BJ (cell line): ENCODE measurements around the gene SIPA1L2. TPM values are rescaled to one million over a fixed set of nuclear protein-coding genes. Genes with fewer than 3 reads are reported as not detected.
"Not testable (repeated sequence)": the region's sequence is repeated elsewhere in the genome, so short reads cannot be mapped to it uniquely, and the experiment has no call there.

Experiments used
- CTCF ChIA-PET: fragments of 350-600 bp; formaldehyde crosslinking; extraction: SDS; loops from one replicate; lab custom pipeline; 2021; ENCODE audit warnings: antibody characterized with exemption, inconsistent platforms; lab: Yijun Ruan, JAX
- POLR2A ChIA-PET: fragments of 300-600 bp; sonication (Branson Sonifier 250); formaldehyde crosslinking; extraction: SDS; loops from one replicate; lab custom pipeline; 2021; ENCODE audit warnings: antibody characterized with exemption; lab: Charles Lee
- DNase-seq: peaks from one replicate; pipeline ENCODE4 v3.0.0-alpha.2; 2011; ENCODE audit warnings: low read depth
- H3K27me3 ChIP-seq: 2 replicates; pipeline ENCODE4 v1.6.0; 2011; ENCODE audit warnings: low read length; ENCODE audit not compliant: control insufficient read depth, insufficient read depth
- H3K36me3 ChIP-seq: 2 replicates; pipeline ENCODE4 v1.5.1; 2011; ENCODE audit warnings: low read length; ENCODE audit not compliant: control insufficient read depth, insufficient read depth
- H3K4me3 ChIP-seq: 2 replicates; pipeline ENCODE4 v1.5.1; 2011; ENCODE audit warnings: low read depth, mild to moderate bottlenecking, control low read depth, low read length
- polyA plus RNA-seq: library from polyadenylated mRNA; depleted of rRNA; stranded (reverse); fragments of >200 nt; gene quantifications from 2 replicates; pipeline ENCODE4 v1.2.3, GENCODE V29; 2011
- TF ChIP-seq, protein P1 (sequence below): IDR thresholded peaks from 2 replicates; pipeline ENCODE4 v1.5.1; 2011; ENCODE audit warnings: low read depth, mild to moderate bottlenecking, control low read depth, inconsistent platforms, low read length, moderate library complexity; ENCODE audit not compliant: insufficient read depth

The SIPA1L2 gene
- polyA plus RNA-seq, 1 experiment: 5.1 TPM

GRCh38 chr1:232620356-232620969 lies 9.5 kb downstream of the SIPA1L2 start:
- H3K4me3 ChIP-seq: no peak overlapping the region
- no peak for DNase-seq
- H3K36me3 ChIP-seq: no peaks in the 10 kb centered on the region
- H3K27me3 ChIP-seq: no peaks in the 10 kb centered on the region
- TF ChIP-seq, protein P1, sequence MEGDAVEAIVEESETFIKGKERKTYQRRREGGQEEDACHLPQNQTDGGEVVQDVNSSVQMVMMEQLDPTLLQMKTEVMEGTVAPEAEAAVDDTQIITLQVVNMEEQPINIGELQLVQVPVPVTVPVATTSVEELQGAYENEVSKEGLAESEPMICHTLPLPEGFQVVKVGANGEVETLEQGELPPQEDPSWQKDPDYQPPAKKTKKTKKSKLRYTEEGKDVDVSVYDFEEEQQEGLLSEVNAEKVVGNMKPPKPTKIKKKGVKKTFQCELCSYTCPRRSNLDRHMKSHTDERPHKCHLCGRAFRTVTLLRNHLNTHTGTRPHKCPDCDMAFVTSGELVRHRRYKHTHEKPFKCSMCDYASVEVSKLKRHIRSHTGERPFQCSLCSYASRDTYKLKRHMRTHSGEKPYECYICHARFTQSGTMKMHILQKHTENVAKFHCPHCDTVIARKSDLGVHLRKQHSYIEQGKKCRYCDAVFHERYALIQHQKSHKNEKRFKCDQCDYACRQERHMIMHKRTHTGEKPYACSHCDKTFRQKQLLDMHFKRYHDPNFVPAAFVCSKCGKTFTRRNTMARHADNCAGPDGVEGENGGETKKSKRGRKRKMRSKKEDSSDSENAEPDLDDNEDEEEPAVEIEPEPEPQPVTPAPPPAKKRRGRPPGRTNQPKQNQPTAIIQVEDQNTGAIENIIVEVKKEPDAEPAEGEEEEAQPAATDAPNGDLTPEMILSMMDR: no peak
- POLR2A ChIA-PET: interaction anchor here (0.5 kb wide), 1 partner anchor 411 kb away, joined by 3 read pairs; no protein-coding TSS in a partner anchor
- CTCF ChIA-PET: no interaction called here

DNA sequence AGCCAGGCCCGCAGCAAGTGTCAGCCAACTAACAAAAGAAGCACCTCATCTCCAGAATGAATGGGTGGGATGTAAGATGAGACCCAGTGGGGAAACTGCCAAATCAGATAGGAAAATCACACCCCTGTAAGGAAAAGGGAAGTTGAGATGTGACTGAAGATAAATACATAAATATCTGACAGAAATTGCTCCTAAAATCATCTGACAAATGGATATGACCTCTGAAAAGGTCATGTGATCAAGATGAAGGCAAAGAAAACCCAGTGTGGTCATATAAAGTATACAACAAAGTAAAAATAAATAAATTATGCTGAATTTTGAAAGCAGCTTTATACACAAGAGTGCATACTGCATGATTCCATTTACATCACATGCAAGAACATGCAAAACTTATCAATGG lies 12.7 kb downstream of the SIPA1L2 start:
- TF ChIP-seq, protein P1: no peak
- Histone ChIP-seq H3K27me3 (no peaks in the 10 kb centered on the region), H3K36me3 (no peaks in the 10 kb centered on the region), H3K4me3 (no peak overlapping the region)
- ChIA-PET POLR2A (no interaction called here), CTCF (no interaction called here)
- no peak for DNase-seq

GRCh38 chr1:232615306-232615800 lies 14.6 kb downstream of the SIPA1L2 start:
- Histone ChIP-seq H3K36me3 (no peaks in the 10 kb centered on the region), H3K27me3 (no peaks in the 10 kb centered on the region), H3K4me3 (no peak overlapping the region)
- ChIA-PET CTCF (interaction anchor here (1.0 kb wide), 1 partner anchor 858 kb away, joined by 3 read pairs; no protein-coding TSS in a partner anchor), POLR2A (no interaction called here)
- no peak for DNase-seq
- TF ChIP-seq, protein P1: no peak

- H3K36me3 ChIP-seq: no peaks in the 10 kb centered on the region
- no peaks in the 10 kb centered on the region for H3K27me3 ChIP-seq
- TF ChIP-seq, protein P1: no peak
- no peak for DNase-seq
- ChIA-PET POLR2A (no interaction called here), CTCF (no interaction called here)
- no peak overlapping the region for H3K4me3 ChIP-seq
These were observed 15.1 kb downstream of the SIPA1L2 start for GRCh38 chr1:232614811-232615210.

- DNase-seq: no peak
- Histone ChIP-seq H3K36me3 (no peaks in the 10 kb centered on the region), H3K27me3 (no peaks in the 10 kb centered on the region), H3K4me3 (no peak overlapping the region)
- CTCF ChIA-PET: interaction anchor here (0.6 kb wide), 1 partner anchor 1029 kb away, joined by 3 read pairs; no protein-coding TSS in a partner anchor
- POLR2A ChIA-PET: no interaction called here
- TF ChIP-seq, protein P1: no peak
These were observed 16.1 kb downstream of the SIPA1L2 start for GRCh38 chr1:232613752-232614381.

DNA sequence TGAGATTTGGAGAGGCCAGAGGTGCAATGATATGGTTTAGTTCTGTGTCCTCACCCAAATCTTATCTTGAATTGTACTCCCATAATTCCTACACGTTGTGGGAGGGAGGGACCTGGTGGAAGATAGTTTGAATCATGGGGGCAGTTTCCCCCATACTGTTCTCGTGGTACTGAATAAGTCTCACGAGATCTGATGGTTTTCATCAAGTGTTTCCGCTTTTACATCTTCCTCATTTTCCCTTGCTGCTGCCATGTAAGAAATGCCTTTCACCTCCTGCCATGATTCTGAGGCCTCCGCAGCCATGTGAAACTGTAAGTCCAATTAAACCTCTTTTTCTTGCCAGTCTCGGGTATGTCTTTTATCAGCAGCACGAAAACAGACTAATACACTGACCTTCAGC lies 17.1 kb downstream of the SIPA1L2 start:
- DNase-seq, H3K36me3 ChIP-seq, CTCF ChIA-PET, H3K27me3 ChIP-seq, POLR2A ChIA-PET, H3K4me3 ChIP-seq: not testable (repeated sequence)
